T-cell (primary cell): ENCODE measurements around the gene PTPRJ. TPM values are rescaled to one million over a fixed set of nuclear protein-coding genes. Genes with fewer than 3 reads are reported as not detected.
A peak's percentile ranks its signal among the peaks of the same experiment; 100 is the strongest.

ENCODE experiments used
- ATAC-seq, 4 experiments: fragments of 200-7000 bp in 3 of 4; fragments of 150-1000 bp in 1 of 4; cut with Tn5 transposase; replicated peaks in 1 of 4; 1 replicate in 3 of 4; 2 replicates in 1 of 4; pipeline ENCODE4 v1.10.0; 2021; ENCODE audit warnings: moderate library complexity in 3 of 4, mild to moderate bottlenecking in 2 of 4, moderate number of reproducible peaks in 1 of 4
- CTCF ChIA-PET, 2 donors: fragments of 300-600 bp; sonication (Branson Sonifier 250); formaldehyde crosslinking; loops; one replicate each; lab custom pipeline; 2022; ENCODE audit warnings: antibody characterized with exemption in 2 of 2; lab: Charles Lee
- POLR2A ChIA-PET, 2 donors: fragments of 300-600 bp; sonication (Branson Sonifier 250); formaldehyde crosslinking; loops; one replicate each; lab custom pipeline; 2022; ENCODE audit warnings: antibody characterized with exemption in 2 of 2; lab: Charles Lee
- DNase-seq, 35 experiments: peaks; one replicate each; pipeline versions ENCODE4 v3.0.0 to v3.0.0-alpha.2; 2013 to 2023
- H3K27ac ChIP-seq: one replicate; pipeline ENCODE4 v1.5.1; 2013; ENCODE audit warnings: low read length
- H3K27me3 ChIP-seq, 2 experiments: replicated peaks in 1 of 2; 1 replicate in 1 of 2; 2 replicates in 1 of 2; pipeline versions ENCODE4 v1.6.1 to v1.7.0; 2013; ENCODE audit warnings: low read length in 1 of 2, mixed read lengths in 1 of 2; ENCODE audit not compliant: control insufficient read depth in 2 of 2, insufficient read depth in 2 of 2; ENCODE audit errors: extremely low read depth in 1 of 2
- H3K36me3 ChIP-seq, 2 donors: 1 replicate in 1 of 2; 2 replicates in 1 of 2; pipeline versions ENCODE4 v1.6.1 to v1.7.0; 2013; ENCODE audit warnings: low read length in 1 of 2; ENCODE audit not compliant: control insufficient read depth in 2 of 2, insufficient read depth in 1 of 2; ENCODE audit errors: extremely low read depth in 1 of 2
- H3K4me1 ChIP-seq, 2 experiments: 1 replicate in 1 of 2; 2 replicates in 1 of 2; pipeline versions ENCODE4 v1.6.1 to v1.7.0; 2013; ENCODE audit warnings: low read length in 2 of 2, mixed read lengths in 1 of 2; ENCODE audit not compliant: insufficient read depth in 2 of 2, control insufficient read depth in 1 of 2; ENCODE audit errors: extremely low read depth in 1 of 2
- H3K4me3 ChIP-seq, 2 donors: 1 replicate in 1 of 2; 2 replicates in 1 of 2; pipeline versions ENCODE4 v1.5.1 to v1.7.0; 2013; ENCODE audit warnings: mild to moderate bottlenecking in 2 of 2, low read length in 1 of 2, moderate library complexity in 1 of 2; ENCODE audit not compliant: control insufficient read depth in 1 of 2; ENCODE audit errors: extremely low read depth in 1 of 2
- H3K9me3 ChIP-seq: 2 replicates; pipeline ENCODE4 v1.7.0; 2013
- H3K27ac Mint-ChIP-seq, 2 donors: one replicate each; pipeline ENCODE4 v1.8.0; 2020 to 2021; ENCODE audit warnings: mild to moderate bottlenecking in 2 of 2, mixed read lengths in 2 of 2
- H3K27me3 Mint-ChIP-seq, 2 donors: one replicate each; pipeline ENCODE4 v1.8.0; 2021 to 2022; ENCODE audit warnings: mixed read lengths in 2 of 2
- H3K36me3 Mint-ChIP-seq: one replicate; pipeline ENCODE4 v1.8.0; 2021; ENCODE audit warnings: mixed read lengths
- H3K4me1 Mint-ChIP-seq, 3 donors: one replicate each; pipeline ENCODE4 v1.8.0; 2020 to 2022; ENCODE audit warnings: mixed read lengths in 3 of 3, mild to moderate bottlenecking in 1 of 3
- H3K4me3 Mint-ChIP-seq, 3 donors: one replicate each; pipeline ENCODE4 v1.8.0; 2020 to 2022; ENCODE audit warnings: mild to moderate bottlenecking in 3 of 3, mixed read lengths in 3 of 3, moderate library complexity in 3 of 3
- H3K9me3 Mint-ChIP-seq, 3 donors: one replicate each; pipeline ENCODE4 v1.8.0; 2020 to 2022; ENCODE audit warnings: mixed read lengths in 3 of 3
- WGBS: methylation state at CpG from one replicate; pipeline ENCODE4 v1.1.5; 2013; ENCODE audit warnings: missing lambda C conversion rate; ENCODE audit not compliant: insufficient coverage; 5-methylcytosine and 5-hydroxymethylcytosine counted together
- total RNA-seq, 35 experiments: library from RNA in 6 of 35; stranded (reverse) in 6 of 35; fragments of 120-200 nt in 1 of 35; gene quantifications; one replicate each; pipeline versions ENCODE4 v1.2.1 to v1.2.4 and lab custom pipeline; 2013 to 2026

PTPRJ gene
- total RNA-seq, 5 donors from 2014 or later (not counting 1 experiment from before 2014, with no cell fraction given): 44.8 to 71.0 (median 57.9) TPM

DNA sequence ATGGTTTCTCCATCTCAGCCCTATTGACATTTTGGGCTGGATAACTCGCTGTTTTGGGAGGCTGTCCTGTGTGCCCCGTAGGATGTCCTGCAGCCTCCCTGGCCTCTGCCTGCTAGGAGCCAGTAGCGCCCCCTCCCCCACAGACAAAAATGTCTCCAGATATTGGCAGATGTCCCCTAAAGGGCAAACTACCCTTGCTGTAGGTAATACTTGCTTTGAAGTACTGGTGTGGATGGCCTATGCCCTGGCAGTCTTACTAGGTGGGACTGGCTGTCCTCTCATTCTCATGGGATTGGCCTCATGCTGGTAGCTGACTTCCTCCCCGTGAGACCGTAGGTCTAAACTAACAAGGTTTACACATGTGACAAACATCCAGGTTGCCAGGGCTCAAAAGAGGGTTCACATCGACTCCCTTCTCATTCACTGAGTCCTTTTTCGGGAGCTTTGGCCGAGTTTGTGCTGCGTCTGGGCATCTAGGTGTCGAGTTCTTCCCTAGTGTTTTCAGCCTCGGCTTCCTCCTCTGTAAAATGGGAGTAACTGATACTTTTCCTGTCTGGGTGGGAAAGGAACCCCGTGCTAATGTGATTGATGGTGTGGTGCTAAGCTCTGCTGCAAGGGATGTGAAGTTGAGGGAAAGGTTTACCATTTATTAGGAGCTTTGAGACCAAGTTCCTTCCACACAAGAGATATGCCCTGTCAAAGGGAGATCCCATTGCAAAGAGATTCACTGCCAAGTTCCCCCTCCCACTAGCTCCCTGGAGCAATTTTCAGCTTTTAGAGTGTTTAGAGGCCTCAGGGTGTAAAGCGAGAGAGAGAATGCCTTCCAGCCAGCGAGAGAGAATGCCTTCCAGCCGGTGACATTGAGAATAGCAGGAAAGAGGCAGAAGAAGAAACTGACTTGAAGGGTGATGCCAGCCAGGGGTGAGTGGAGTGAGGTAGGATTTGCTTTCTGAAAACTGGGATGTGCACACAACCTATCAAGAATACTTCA, 17.0 kb downstream of the PTPRJ start:
- Histone ChIP-seq H3K4me1 (peaks cover 44 to 66% of the 10 kb centered on the region in 2 experiments), H3K27me3 (no peaks in the 10 kb centered on the region), H3K36me3 (peaks cover 0 to 2% of the 10 kb centered on the region in 2 donors), H3K9me3 (no peaks in the 10 kb centered on the region), H3K4me3 (no peak overlapping the region), H3K27ac (no peak overlapping the region)
- Mint-ChIP-seq H3K9me3 (no peaks in the 10 kb centered on the region), H3K36me3 (peaks cover 6% of the 10 kb centered on the region), H3K27me3 (no peaks in the 10 kb centered on the region), H3K4me1 (peaks cover 61 to 78% (median 75%) of the 10 kb centered on the region in 3 donors), H3K4me3 (peak overlapping the region in 1 of 3 donors; percentile 19), H3K27ac (peak overlapping the region; percentile 92 to 100)
- DNase-seq (no peak), ATAC-seq (no peak)
- CTCF ChIA-PET: interaction anchor here (0.6 to 1.6 kb wide), 6 partner anchors 10 to 262 kb away, joined by 3 to 4 read pairs (median 3); no protein-coding TSS in a partner anchor
- POLR2A ChIA-PET: interaction anchor here (0.5 to 1.4 kb wide), 4 partner anchors 8 to 474 kb away, joined by 3 to 9 read pairs (median 4); no protein-coding TSS in a partner anchor
- WGBS: 82% methylated on average over 7 of the region's 15 CpGs

DNA sequence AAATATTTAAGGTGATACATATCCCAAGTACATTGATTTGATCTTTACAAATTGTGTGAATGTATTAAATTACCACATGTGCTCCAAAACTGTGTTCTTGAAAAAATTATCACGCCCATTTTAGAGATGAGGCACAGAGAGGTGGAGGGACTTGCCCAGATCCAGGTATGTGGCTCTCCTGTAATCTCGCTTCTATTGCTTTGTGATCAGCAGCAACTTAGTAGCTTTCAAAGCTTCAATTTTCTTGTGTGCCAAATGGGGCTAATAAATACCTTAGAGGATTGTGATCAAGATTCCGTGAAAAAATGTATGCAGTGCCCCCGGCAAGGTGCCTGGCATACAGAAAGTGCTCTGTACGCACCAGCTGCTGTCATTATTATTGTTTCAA, 18.0 kb downstream of the PTPRJ start:
- Histone ChIP-seq H3K27ac (peak overlapping the region; percentile 92), H3K9me3 (no peaks in the 10 kb centered on the region), H3K4me3 (no peak overlapping the region), H3K36me3 (no peaks in the 10 kb centered on the region), H3K27me3 (no peaks in the 10 kb centered on the region), H3K4me1 (peaks cover 45 to 70% of the 10 kb centered on the region in 2 experiments)
- no peaks in the 10 kb centered on the region for H3K9me3 Mint-ChIP-seq
- WGBS: 91% methylated on average over 5 of the region's 5 CpGs
- H3K4me1 Mint-ChIP-seq: peaks cover 62 to 79% (median 73%) of the 10 kb centered on the region in 3 donors
- H3K4me3 Mint-ChIP-seq: peak overlapping the region in 1 of 3 donors; percentile 73
- DNase-seq: no peak
- ATAC-seq: no peak
- H3K27ac Mint-ChIP-seq: peak overlapping the region; percentile 92 to 100
- H3K27me3 Mint-ChIP-seq: no peaks in the 10 kb centered on the region
- peaks cover 6% of the 10 kb centered on the region for H3K36me3 Mint-ChIP-seq
- CTCF ChIA-PET: interaction anchor here in 1 of 2 donors (0.9 to 1.6 kb wide), 4 partner anchors 14 to 44 kb away, joined by 3 to 5 read pairs (median 4); no protein-coding TSS in a partner anchor
- POLR2A ChIA-PET: interaction anchor here in 1 of 2 donors (1.4 kb wide), 1 partner anchor 13 kb away, joined by 4 read pairs; no protein-coding TSS in a partner anchor

DNA sequence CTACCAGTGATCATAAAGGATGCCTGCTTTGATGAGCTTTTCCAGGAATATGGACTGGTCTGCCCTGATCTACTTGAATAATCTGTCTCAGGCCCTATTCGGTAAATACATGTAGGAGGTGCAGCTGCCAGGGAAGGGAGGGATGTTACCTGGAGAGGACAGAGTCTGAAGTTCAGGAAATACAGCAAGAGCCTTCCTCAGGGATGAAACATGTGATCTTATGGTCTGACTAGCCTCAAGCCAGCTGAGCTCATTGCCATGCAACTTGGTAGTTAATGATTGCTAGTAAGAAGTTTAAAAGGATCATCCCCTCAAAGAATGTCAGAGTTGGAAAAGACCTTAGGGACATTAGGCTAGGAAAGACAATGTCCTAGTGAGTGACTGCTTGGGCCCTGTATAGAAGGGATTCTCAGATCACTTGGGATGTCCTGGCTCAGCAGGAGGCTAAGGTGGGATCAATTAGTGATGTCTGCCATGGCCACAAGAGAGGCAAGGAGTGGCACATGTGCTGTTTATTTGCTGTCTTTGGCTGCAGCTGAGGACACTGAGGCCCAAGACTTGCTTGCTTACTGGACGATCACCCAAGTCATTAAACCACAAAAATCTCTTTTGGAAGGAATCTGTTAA, 18.5 kb downstream of the PTPRJ start:
- no peaks in the 10 kb centered on the region for H3K27me3 Mint-ChIP-seq
- ChIA-PET CTCF (interaction anchor here in 1 of 2 donors (1.0 to 1.6 kb wide), 3 partner anchors 15 to 21 kb away, joined by 3 to 5 read pairs (median 4); no protein-coding TSS in a partner anchor), POLR2A (interaction anchor here in 1 of 2 donors (1.4 kb wide), 1 partner anchor 12 kb away, joined by 4 read pairs; no protein-coding TSS in a partner anchor)
- Histone ChIP-seq H3K27me3 (no peaks in the 10 kb centered on the region), H3K4me3 (no peak overlapping the region), H3K4me1 (peaks cover 50 to 71% of the 10 kb centered on the region in 2 experiments), H3K36me3 (no peaks in the 10 kb centered on the region), H3K27ac (peak overlapping the region; percentile 92), H3K9me3 (no peaks in the 10 kb centered on the region)
- H3K9me3 Mint-ChIP-seq: no peaks in the 10 kb centered on the region
- peak overlapping the region in 1 of 3 donors; percentile 73 for H3K4me3 Mint-ChIP-seq
- H3K4me1 Mint-ChIP-seq: peaks cover 62 to 84% (median 72%) of the 10 kb centered on the region in 3 donors
- DNase-seq: no peak
- no peak for ATAC-seq
- H3K36me3 Mint-ChIP-seq: peaks cover 6% of the 10 kb centered on the region
- WGBS: 90% methylated on average over 1 of the region's 2 CpGs
- peak overlapping the region; percentile 92 to 100 for H3K27ac Mint-ChIP-seq

DNA sequence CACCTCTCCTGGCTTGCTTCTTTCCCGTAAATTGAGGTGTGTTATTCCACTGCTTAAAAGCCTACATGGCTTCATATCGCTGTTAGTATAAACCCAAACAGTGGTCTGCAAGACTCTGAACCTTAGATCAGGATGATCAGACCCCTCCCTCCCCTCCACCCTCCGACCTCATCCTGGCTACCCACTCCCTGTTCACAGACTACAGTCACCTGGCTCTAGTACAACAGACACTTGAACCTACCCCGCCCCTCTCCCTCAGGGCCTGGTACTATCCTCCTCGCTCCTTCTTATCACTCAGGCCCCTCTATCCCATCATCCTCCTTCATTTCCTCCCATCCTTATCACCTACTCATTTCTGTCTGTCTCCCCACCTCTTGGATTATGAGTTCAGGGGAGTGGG, 20.1 kb downstream of the PTPRJ start:
- Mint-ChIP-seq H3K27me3 (no peaks in the 10 kb centered on the region), H3K36me3 (peaks cover 5% of the 10 kb centered on the region), H3K4me1 (peaks cover 78 to 91% (median 80%) of the 10 kb centered on the region in 3 donors), H3K4me3 (peak overlapping the region in 2 of 3 donors; percentile 17 to 73), H3K9me3 (no peaks in the 10 kb centered on the region), H3K27ac (peak overlapping the region; percentile 92 to 100)
- Histone ChIP-seq H3K4me3 (no peak overlapping the region), H3K4me1 (peaks cover 63 to 84% of the 10 kb centered on the region in 2 experiments), H3K27ac (peak overlapping the region; percentile 92), H3K27me3 (no peaks in the 10 kb centered on the region), H3K9me3 (no peaks in the 10 kb centered on the region), H3K36me3 (no peaks in the 10 kb centered on the region)
- ChIA-PET POLR2A (interaction anchor here in 1 of 2 donors (1.9 kb wide), 1 partner anchor 56 kb away, joined by 6 read pairs; no protein-coding TSS in a partner anchor), CTCF (interaction anchor here (0.6 to 3.0 kb wide), 5 partner anchors 17 to 139 kb away, joined by 3 to 19 read pairs (median 10); no protein-coding TSS in a partner anchor)
- ATAC-seq: no peak
- DNase-seq: no peak
- 86% methylated on average over 4 of the region's 5 CpGs for WGBS

DNA sequence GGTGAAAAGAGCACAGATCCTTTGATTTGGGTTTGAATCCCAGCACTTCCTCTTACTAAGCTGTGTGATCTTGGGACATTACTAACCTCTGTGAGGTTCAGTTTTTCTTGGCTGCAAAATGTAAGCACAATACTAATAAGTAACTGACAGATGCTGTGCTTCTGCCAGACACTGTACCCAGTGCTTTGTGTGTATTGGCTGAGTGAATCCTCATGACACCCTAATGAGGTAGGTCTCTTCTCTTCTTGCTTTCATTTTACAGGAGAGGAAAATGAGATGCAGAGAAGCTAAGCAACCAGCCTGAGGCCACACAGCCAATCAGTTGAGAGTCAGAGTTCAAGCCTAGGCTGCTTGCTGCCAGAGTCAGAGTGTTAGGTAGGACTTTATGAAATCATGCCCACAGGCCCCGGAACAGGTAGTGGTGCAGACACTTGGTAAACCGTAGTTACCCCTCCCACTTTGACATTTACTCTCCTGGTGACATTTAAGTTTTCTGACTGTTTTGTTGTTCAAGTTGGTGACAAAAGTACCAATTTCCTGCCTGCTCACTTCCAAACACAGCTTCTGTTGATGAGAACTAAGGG, 21.2 kb downstream of the PTPRJ start:
- H3K27me3 Mint-ChIP-seq: no peaks in the 10 kb centered on the region
- peak; percentile 94 to 96 (median 94) for ATAC-seq
- H3K4me3 ChIP-seq: peak overlapping the region in 1 of 2 donors; percentile 5

More for the DNA sequence above, 21.2 kb downstream of the PTPRJ start:
- ChIA-PET CTCF (interaction anchor here (0.5 to 3.0 kb wide), 9 partner anchors 9 to 117 kb away, joined by 3 to 19 read pairs (median 8); no protein-coding TSS in a partner anchor), POLR2A (interaction anchor here (0.5 to 2.4 kb wide), 12 partner anchors 11 to 239 kb away, joined by 3 to 12 read pairs (median 7); no protein-coding TSS in a partner anchor)
- H3K9me3 Mint-ChIP-seq: no peaks in the 10 kb centered on the region
- H3K36me3 Mint-ChIP-seq: peaks cover 1% of the 10 kb centered on the region
- no CpG with 5 or more reads among the region's 2 CpGs for WGBS
- Histone ChIP-seq H3K27ac (peak overlapping the region; percentile 92), H3K9me3 (no peaks in the 10 kb centered on the region), H3K36me3 (no peaks in the 10 kb centered on the region), H3K4me1 (peaks cover 72 to 91% of the 10 kb centered on the region in 2 experiments), H3K27me3 (no peaks in the 10 kb centered on the region)
- peak; percentile 56 to 96 (median 86) for DNase-seq
- peak overlapping the region; percentile 57 to 73 (median 65) for H3K4me3 Mint-ChIP-seq
- peaks cover 86 to 97% (median 87%) of the 10 kb centered on the region in 3 donors for H3K4me1 Mint-ChIP-seq
- H3K27ac Mint-ChIP-seq: peak overlapping the region; percentile 92 to 100
